HG03342 (cell line): ENCODE data around the gene NUDT2.
"Not testable (repeated sequence)": the region's sequence is repeated elsewhere in the genome, so short reads cannot be mapped to it uniquely, and the experiment has no call there.

Source experiments
- ATAC-seq: cut with Tn5 transposase; IDR thresholded peaks from one replicate; pipeline ENCODE4 v1.9.1; 2021; ENCODE audit warnings: mild to moderate bottlenecking, moderate library complexity; ENCODE audit not compliant: unreplicated experiment

The NUDT2 gene

GRCh38 chr9:34334916-34335315, 5.5 kb downstream of the NUDT2 start:
- no peak for ATAC-seq

GRCh38 chr9:34335376-34335775, 6.0 kb downstream of the NUDT2 start:
- no peak for ATAC-seq

DNA sequence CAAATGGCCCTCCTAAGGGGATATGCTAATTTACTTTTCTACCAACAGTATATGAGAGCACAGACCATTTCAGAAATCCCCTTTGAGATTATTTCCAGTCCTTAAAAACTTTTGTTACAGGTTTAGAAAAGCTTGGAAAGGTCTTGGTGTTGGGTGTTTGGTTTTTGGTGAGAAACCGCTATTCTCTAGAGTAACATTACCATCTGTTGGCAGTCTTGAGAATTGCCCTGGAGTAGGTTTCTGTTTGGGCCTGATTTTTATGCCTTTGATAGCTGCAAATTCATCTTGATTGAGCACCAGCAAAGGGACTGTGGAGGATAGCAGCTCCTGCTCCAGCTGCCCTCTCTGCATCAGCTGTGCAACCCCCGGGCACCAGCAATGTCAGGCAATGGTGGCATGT, 8.0 kb downstream of the NUDT2 start:
- no peak for ATAC-seq

- not testable (repeated sequence) for ATAC-seq
Observed at GRCh38 chr9:34338079-34338478, 8.7 kb downstream of the NUDT2 start.

DNA sequence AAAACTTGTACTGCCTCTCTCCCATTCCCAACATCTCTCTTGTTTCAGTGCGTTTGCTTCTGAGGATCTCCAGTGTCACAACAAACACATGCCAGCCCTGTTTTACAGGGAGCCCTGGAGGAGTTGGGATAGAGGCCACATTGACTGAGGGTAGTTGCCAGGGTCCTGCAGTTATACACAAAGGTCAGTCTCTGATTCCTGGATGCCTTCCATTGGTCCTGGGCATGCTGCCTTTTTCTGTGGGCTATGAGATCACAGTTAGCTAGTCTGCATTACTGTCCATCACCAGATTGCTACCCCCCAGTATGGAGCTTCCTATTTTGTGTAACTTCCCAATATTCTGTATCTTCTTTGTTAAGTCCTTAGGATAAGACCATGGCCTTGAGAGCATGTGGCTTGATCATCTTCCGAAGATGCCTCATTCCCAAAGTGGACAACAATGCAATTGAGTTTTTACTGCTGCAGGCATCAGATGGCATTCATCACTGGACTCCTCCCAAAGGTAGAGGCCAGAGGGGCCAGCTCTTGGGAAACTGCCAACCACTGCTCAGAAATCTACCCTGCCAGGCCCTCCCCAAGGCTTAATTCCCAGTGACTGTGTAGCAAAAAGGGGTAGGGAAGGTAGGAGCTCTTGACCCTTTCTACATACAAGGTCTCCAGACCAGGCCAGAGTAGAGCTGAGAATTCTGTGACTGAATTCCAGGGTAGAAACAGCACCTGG, 9.5 kb downstream of the NUDT2 start:
- no peak for ATAC-seq

- ATAC-seq = no peak
Observed at GRCh38 chr9:34341659-34342295, 12.4 kb downstream of the NUDT2 start.

- ATAC-seq = no peak
Observed at GRCh38 chr9:34343090-34343489, 13.7 kb downstream of the NUDT2 start.

DNA sequence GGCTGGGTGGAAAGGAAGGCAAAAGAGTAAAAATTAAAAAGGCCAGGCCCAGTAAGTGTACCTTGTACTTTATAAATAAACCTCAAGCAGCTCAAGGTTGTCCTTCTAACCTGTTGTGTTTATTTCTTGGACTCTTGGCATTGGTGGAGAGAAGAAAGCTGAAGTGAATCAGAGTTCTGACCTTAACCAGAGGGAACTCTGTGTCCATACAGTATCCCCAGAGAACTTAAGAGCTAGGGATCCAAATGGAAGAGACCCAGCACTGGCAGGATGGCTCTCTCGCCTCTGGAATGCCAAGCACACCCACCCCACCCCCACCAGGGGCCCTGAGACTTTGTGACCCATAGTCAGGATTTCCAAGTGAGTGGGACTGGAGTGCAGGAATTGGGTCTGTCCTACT, 14.2 kb downstream of the NUDT2 start:
- no peak for ATAC-seq

DNA sequence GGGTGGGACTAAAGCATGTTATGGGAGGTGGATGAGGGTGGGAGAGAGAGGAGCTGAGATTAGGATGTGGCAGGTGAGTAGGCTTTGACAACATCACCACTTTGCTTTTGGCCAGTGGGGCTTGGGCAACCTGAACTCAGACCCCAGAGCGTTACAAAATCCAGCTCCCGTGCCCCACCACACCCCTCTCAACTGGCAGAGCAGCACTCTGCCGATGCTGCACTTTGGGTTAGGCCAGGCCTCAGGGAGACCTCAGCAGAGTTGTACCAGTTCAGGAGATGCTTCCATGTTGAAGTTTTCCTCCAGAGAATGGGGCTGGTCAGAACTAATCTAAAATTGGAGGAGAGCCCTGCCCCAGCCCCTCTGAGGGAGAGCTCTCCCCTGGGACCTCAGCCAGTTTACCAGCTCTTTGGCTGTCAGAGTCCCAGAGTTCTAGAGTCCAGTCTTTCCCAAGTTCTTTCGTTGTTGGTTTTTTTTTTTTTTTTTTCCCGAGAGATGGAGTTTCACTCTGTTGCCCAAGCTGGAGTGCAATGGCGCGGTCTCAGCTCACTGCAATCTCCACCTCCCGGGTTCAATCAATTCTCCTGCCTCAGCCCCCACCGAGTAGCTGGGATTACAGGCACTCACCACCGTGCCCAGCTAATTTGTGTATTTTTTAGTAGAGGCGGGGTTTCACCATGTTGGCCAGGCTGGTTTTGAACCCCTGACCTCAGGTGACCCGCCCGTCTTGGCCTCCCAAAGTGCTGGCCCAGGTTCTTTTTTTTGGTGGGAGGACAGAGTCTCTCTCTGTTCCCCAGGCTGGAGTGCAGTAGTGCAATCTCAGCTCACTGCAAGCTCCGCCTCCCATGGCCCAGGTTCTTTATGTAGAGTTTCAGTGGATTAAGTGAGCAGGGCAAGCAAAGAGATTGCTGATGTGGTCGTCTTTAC, 17.8 kb downstream of the NUDT2 start:
- no peak for ATAC-seq

- no peak for ATAC-seq
Observed at GRCh38 chr9:34347800-34348158, 18.4 kb downstream of the NUDT2 start.

DNA sequence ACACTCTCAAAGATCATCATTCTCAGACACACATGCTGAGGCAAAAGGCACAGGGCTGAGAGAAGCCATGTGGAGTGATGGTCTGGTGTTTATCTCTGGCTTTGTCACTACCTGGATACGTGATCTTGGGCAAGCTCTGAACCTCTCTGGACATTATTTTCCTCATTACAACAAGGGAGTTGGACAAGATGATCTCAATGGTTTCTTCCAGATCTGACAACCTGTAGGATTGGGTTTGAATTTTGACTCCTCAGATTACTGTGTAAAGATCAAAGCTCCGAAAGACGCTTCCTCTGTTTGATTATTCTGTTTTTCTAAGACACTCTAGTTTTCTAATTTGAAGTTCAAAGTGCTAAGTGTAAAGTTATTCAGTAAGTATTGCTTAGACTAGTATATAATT, 20.0 kb downstream of the NUDT2 start:
- no peak for ATAC-seq

- not testable (repeated sequence) for ATAC-seq
Observed at GRCh38 chr9:34352122-34352652, 22.8 kb downstream of the NUDT2 start.

GRCh38 chr9:34352957-34353356, 23.6 kb downstream of the NUDT2 start:
- ATAC-seq = not testable (repeated sequence)

GRCh38 chr9:34362614-34363214, 33.3 kb downstream of the NUDT2 start:
- ATAC-seq = no peak

DNA sequence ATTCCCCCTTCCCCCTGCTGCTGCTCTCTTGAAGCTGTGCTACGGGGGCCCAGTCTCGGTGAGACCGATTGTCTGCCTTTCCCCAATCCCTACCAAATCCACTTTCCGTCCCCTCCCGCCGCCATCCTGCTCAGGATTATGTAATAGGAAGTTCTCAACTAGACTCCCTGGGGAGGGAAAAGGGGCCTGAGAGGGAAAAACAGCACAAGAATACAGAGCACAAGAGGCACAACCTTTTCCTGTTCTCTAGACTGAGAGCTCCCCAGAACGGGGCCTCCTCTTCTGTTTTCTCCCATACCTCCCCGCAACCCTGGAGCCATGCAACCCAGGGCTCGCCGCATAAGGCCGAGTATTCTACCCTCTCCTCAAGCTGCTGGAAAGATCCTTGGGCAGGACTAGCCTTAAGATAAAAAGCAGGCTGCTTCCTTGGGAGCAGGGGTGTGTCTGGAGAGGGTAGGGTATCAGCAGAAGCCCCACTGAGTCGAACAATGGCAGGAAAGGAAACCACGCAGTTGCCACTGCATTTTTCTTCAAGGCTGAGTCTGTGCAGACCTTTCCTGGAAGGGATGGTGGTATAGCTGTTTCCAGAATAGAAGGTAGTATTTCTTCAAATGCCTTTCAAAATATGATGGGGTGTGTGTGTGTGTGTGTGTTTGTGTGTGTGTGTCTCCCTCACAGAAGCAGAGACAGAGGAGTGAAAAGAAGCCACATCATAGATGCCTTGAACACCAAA, 34.4 kb downstream of the NUDT2 start:
- no peak for ATAC-seq

DNA sequence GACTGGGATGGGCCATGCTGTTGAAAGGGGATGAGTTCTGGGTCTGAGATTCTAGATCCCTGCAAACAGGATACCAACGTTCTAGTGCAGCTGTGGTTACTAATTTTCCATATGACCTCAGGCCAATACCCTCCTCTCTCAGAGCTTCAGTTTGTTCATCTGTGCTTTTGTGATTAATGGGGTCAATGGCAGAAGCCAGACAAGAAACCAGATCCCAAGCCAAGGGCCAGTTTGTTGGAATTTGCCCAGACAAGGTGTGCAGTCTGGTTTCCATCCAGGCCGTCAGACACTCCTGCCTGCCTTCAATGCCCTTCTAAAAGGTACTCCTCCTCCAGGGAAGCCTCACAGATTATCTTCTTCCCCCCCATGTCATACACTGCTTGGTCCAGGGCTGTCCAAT, 35.9 kb downstream of the NUDT2 start:
- no peak for ATAC-seq

- no peak for ATAC-seq
Observed at GRCh38 chr9:34366365-34366764, 37.0 kb downstream of the NUDT2 start.

DNA sequence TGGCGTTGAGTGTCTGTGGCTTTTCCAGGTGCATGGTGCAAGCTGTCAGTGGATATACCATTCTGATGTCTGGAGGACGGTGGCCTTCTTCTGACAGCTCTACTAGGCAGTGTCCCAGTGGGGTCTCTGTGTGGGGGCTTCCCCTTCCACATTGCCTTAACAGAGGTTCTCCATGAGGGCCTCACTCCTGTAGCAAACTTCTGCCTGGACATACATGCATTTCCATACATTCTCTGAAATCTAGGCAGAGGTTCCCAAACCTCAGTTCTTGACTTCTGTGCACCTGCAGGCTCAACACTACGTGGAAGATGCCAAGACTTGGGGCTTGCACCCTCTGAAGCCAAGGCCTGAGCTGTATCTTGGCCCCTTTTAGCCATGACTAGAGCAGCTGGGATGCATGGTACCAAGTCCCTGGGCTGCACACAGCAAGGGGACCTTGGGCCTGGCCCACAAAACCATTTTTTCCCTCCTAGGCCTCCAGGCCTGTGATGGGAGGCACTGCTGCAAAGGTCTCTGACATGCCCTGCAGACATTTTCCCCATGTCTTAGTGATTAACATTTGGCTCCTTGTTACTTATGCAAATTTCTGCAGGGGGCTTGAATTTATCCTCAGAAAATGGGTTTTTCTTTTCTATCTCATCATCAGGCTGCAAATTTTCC, 38.5 kb downstream of the NUDT2 start:
- not testable (repeated sequence) for ATAC-seq

DNA sequence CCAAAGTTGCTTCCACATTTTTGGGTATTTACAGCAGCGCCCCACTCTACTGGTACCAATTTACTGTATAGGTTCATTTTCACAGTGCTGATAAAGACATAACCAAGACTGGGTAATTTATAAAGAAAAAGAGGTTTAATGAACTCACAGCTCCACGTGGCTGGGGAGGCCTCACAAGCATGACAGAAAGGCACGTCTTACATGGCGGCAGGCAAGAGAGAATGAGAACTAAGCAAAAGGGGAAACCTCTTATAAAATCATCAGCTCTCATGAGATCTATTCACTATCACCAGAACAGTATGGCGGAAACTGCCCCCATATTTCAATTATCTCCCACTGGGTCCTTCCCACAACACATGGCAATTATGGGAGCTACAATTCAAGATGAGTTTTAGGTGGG, 39.4 kb downstream of the NUDT2 start:
- not testable (repeated sequence) for ATAC-seq

GRCh38 chr9:34369636-34370035, 40.3 kb downstream of the NUDT2 start:
- no peak for ATAC-seq
